Fibroblast of pulmonary artery (primary cell): ENCODE data around the gene FUT1.
"Not testable (repeated sequence)": the region's sequence is repeated elsewhere in the genome, so short reads cannot be mapped to it uniquely, and the experiment has no call there.

ENCODE experiments used
- DNase-seq: peaks from one replicate; pipeline ENCODE4 v3.0.0-alpha.2; 2010; ENCODE audit warnings: low read depth
- H3K4me3 ChIP-seq: replicated peaks from 2 replicates; pipeline ENCODE4 v1.5.1; 2011; ENCODE audit warnings: low read depth, mild to moderate bottlenecking, control low read depth, low read length, moderate library complexity
- CTCF ChIP-seq: IDR thresholded peaks from 2 replicates; pipeline ENCODE4 v1.5.1; 2011; ENCODE audit warnings: mild to moderate bottlenecking, control low read depth, low read length, inconsistent platforms; ENCODE audit errors: missing control alignments

FUT1 gene

DNA sequence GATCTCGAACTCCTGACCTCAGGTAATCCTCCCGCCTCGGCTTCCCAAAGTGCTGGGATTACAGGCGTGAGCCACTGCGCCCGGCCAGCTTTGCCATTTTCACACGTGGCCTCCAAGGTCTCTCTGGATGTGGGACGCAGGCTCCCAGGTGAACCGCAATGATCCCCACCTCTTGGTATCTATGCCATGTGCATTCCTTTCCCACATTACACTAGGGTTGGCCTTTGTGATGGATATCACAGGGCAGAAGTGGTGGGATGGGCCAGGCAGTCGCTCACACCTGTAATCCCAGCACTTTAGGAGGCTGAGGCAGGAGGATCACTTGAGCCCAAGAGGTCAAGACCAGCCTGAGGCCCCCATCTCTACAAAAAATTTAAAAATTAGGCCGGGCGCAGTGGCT is 25.3 kb upstream of the FUT1 start:
- TF ChIP-seq CTCF: no peak
- DNase-seq: no peak
- no peak overlapping the region for H3K4me3 ChIP-seq

DNA sequence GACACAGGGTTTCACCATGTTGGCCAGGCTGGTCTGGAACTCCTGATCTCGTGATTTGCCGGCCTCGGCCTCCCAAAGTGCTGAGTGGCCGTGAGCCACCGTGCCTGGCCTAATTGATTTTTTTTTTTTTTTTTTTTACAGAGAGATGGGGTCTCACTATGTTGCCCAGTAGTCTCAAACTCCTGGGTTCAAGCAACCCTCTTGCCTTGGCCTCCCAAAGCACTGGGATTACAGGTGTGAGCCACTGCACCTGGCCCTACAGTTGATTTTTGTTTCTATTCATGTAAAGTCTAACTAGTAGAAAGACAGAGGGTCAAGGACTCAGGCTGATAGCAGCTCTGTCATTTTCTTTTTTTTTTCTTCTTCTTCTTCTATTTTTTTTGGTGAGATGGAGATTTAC is 24.7 kb upstream of the FUT1 start:
- H3K4me3 ChIP-seq: no peak overlapping the region
- no peak for TF ChIP-seq CTCF
- DNase-seq: no peak

DNA sequence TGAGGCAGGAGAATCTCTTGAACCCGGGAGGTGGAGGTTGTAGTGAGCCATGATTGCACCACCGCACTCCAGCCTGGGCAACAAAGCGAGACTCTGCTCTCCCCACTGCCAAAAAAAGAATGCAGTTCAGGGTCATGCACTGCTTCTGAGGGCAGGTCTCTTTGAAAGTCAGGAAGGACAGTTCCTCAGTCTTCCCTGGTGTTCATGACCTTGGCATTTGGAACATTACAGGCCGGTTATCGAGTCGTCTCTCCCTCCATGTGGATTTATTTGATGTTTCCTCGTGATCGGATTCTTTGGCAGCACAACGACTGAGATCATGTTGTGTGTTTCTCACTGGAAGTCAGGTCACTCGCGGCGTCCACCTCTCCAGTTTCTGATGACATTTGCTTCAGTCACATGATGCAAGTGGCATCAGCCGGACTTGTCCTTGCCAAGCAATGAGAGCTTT is 20.1 kb upstream of the FUT1 start:
- DNase-seq: no peak
- TF ChIP-seq CTCF: no peak
- no peak overlapping the region for H3K4me3 ChIP-seq

DNA sequence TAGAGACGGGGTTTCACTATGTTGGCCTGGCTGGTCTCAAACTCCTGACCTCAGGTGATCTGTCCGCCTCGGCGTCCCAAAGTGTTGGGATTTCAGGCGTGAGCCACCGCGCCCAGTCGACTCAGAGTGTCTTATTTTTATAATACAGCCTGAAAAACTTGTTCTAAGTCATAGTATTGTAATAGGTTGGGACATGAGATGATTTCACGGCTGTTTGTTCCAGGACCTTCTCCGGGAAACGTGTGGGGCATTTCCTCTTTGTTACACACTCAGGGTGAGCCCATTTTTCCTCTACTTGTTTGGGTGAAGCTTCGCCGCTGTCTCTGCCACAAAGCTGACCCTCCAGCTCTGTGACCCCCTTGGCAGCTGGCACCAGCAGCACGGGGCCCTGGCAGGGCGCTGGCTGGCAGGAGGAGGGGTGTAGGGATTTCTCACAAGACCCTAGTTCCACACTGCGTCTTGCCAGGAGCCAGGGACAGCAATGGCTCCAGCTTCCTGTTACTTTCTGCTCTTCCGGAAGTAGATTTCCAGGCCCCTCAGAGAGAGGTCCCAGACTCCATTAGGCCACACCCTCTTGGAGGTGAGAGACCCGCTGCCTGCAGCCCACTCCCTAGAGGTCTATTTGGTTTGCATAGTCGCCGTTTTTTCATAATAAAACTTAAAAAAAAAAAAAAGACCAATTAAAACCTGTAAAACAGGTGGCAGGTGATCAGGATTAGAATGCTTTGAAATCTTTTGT is 18.5 kb upstream of the FUT1 start:
- no peak for DNase-seq
- TF ChIP-seq CTCF: no peak
- H3K4me3 ChIP-seq: no peak overlapping the region

DNA sequence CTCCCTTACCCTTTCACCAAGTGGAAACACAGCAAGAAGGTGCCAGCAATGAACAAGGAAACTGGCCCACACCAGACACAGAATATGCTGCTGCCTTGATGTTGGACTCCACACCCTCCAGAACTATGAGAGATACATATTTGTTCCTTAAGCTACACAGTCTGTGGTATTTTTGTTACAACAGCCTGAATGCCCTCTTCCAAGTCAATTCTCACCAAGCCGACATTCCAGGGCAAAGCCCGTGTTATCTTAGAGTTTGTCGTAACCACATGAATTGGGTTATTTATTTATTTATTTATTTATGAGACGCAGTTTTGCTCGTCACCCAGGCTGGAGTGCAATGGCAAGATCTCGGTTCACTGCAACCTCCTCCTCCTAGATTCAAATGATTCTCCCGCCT is 17.8 kb upstream of the FUT1 start:
- peak; percentile 60 for DNase-seq
- H3K4me3 ChIP-seq: no peak overlapping the region
- TF ChIP-seq CTCF: no peak

- H3K4me3 ChIP-seq: no peak overlapping the region
- DNase-seq: no peak
- no peak for TF ChIP-seq CTCF
Measured at GRCh38 chr19:48768994-48769713, 16.7 kb upstream of the FUT1 start.

DNA sequence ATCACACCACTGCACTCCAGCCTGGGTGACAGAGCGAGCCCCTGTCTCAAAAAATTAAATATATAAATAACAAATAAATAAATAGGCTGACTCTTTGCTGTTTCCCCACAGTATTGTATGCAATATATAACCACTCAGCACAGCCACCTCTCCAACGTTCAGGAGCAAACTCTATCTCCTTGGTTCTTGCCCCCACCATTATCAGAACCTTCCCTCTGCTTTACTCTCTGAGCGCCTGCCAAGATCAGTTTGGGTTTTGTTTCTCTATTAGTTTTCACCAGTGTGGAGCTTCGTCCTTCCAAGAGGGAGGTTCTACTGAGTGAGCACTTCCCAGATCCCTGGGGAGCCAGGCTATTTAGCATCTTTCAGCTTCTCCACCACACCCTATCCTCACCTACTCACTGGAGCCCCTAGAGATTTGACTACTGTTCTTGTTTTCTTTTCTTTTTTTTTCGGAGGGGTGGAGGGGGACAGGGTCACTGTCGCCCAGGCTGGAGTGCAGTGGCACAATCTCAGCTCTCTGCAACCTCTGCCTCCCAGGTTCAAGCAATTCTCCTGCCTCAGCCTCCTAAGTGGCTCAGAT is 15.8 kb upstream of the FUT1 start:
- not testable (repeated sequence) for DNase-seq, H3K4me3 ChIP-seq

DNA sequence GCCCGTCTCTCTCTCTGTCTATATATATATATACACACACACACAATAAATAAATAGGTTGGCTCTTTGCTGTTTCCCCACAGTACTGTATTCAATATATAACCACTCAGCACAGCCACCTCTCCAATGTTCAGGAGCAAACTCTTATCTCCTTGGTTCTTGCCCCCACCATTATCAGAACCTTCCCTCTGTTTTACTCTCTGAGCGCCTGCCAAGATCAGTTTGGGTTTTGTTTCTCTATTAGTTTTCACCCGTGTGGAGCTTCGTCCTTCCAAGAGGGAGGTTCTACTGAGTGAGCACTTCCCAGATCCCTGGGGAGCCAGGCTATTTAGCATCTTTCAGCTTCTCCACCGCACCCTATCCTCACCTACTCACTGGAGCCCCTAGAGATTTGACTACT is 13.4 kb upstream of the FUT1 start:
- not testable (repeated sequence) for DNase-seq, H3K4me3 ChIP-seq
